Osteoblast (primary cell): ENCODE data around the gene ITIH4. TPM values are rescaled to one million over a fixed set of nuclear protein-coding genes. Genes with fewer than 3 reads are reported as not detected.
"Not testable (repeated sequence)": the region's sequence is repeated elsewhere in the genome, so short reads cannot be mapped to it uniquely, and the experiment has no call there.

ENCODE experiments used
- DNase-seq: peaks from one replicate; pipeline ENCODE4 v3.0.0; 2011; ENCODE audit warnings: low spot score, mixed read lengths; ENCODE audit not compliant: insufficient read length; ENCODE audit errors: missing footprints
- H2AFZ ChIP-seq: 2 replicates; pipeline ENCODE4 v1.6.0; 2011; ENCODE audit warnings: mild to moderate bottlenecking, low read length
- H3K27ac ChIP-seq: 2 replicates; pipeline ENCODE4 v1.5.1; 2011; ENCODE audit warnings: mild to moderate bottlenecking, low read depth, low read length, moderate library complexity
- H3K27me3 ChIP-seq: 2 replicates; pipeline ENCODE4 v1.6.0; 2012; ENCODE audit warnings: mild to moderate bottlenecking, control low read depth, inconsistent platforms, low read length, moderate library complexity; ENCODE audit not compliant: insufficient read depth
- H3K36me3 ChIP-seq: 2 replicates; pipeline ENCODE4 v1.5.1; 2011; ENCODE audit warnings: mild to moderate bottlenecking, low read length, control low read depth, moderate library complexity; ENCODE audit not compliant: insufficient read depth
- H3K4me1 ChIP-seq: 2 replicates; pipeline ENCODE4 v1.5.1; 2011; ENCODE audit warnings: mild to moderate bottlenecking, low read length, control low read depth, moderate library complexity; ENCODE audit not compliant: insufficient read depth
- H3K4me2 ChIP-seq: 2 replicates; pipeline ENCODE4 v1.6.0; 2011; ENCODE audit warnings: mild to moderate bottlenecking, low read length; ENCODE audit not compliant: insufficient read depth
- H3K4me3 ChIP-seq: fragments of 200-600 bp; sonication (generic); 3 replicates; pipeline ENCODE4 v1.5.1; 2012; ENCODE audit warnings: mild to moderate bottlenecking, low read length, inconsistent platforms; ENCODE audit not compliant: insufficient read depth
- H3K79me2 ChIP-seq: 2 replicates; pipeline ENCODE4 v1.6.0; 2012; ENCODE audit warnings: mild to moderate bottlenecking, low read length, control low read depth, inconsistent platforms; ENCODE audit not compliant: insufficient read depth
- H3K9me3 ChIP-seq: 2 replicates; pipeline ENCODE4 v1.5.1; 2011; ENCODE audit warnings: low read depth, low read length, control low read depth
- H4K20me1 ChIP-seq: 2 replicates; pipeline ENCODE4 v1.6.0; 2012; ENCODE audit warnings: mild to moderate bottlenecking, low read length, control low read depth; ENCODE audit not compliant: insufficient read depth
- total RNA-seq: library from RNA; depleted of rRNA; stranded (reverse); fragments of >200 nt; gene quantifications from 2 replicates; pipeline ENCODE4 v1.2.3, GENCODE V29; 2012
- TF ChIP-seq, protein P1 (sequence below): IDR thresholded peaks from 2 replicates; pipeline ENCODE4 v1.5.1; 2011; ENCODE audit warnings: mild to moderate bottlenecking, low read depth, low read length, moderate library complexity; ENCODE audit errors: extremely low read depth

Gene ITIH4
- total RNA-seq, 1 donor, result 2.5 TPM

DNA sequence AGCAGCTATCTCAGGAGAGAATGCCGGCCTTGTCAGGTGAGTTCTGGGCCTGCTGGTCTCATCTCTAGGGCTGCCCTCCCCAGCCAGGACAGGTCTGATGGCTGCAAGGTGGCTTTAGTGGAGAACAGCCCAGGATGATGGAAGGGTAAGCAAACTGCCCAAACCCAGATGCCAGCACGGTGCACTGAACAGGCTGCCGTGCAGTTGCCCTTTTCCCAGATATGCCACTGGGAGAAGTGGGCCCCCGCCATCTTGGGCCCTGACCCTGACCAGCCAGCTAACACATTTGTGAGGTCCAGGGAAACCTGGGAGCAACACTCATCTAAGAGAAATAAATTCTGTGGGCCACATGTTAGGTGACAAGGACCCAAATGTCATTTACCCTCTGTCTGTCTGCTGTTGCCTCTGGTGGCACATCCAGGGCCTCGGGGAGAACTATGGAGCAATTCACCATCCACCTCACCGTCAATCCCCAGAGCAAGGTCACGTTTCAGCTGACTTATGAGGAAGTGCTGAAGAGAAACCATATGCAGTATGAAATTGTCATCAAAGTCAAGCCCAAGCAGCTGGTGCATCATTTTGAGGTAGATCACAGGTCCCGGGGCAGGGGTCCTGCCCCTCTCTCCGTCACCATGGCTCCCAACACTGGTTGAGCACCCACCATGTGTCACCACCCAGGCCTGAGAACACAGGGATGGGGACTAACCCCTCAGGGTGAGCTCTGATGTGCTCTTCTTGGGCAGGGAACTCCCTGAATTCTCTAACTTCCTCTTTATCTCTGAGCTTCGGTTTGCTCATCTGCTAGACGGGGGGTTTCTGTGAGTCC, 51.2 kb downstream of the ITIH4 start:
- H3K4me2 ChIP-seq, result no peak overlapping the region
- no peaks in the 10 kb centered on the region for H3K9me3 ChIP-seq
- H2AFZ ChIP-seq, result no peak overlapping the region
- no peak for DNase-seq
- H3K36me3 ChIP-seq, result no peaks in the 10 kb centered on the region
- TF ChIP-seq, protein P1, sequence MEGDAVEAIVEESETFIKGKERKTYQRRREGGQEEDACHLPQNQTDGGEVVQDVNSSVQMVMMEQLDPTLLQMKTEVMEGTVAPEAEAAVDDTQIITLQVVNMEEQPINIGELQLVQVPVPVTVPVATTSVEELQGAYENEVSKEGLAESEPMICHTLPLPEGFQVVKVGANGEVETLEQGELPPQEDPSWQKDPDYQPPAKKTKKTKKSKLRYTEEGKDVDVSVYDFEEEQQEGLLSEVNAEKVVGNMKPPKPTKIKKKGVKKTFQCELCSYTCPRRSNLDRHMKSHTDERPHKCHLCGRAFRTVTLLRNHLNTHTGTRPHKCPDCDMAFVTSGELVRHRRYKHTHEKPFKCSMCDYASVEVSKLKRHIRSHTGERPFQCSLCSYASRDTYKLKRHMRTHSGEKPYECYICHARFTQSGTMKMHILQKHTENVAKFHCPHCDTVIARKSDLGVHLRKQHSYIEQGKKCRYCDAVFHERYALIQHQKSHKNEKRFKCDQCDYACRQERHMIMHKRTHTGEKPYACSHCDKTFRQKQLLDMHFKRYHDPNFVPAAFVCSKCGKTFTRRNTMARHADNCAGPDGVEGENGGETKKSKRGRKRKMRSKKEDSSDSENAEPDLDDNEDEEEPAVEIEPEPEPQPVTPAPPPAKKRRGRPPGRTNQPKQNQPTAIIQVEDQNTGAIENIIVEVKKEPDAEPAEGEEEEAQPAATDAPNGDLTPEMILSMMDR, result no peak
- no peak overlapping the region for H3K4me3 ChIP-seq
- H4K20me1 ChIP-seq, result no peaks in the 10 kb centered on the region
- no peaks in the 10 kb centered on the region for H3K79me2 ChIP-seq
- peaks cover 33% of the 10 kb centered on the region for H3K27me3 ChIP-seq
- no peak overlapping the region for H3K27ac ChIP-seq
- H3K4me1 ChIP-seq, result no peaks in the 10 kb centered on the region

- Histone ChIP-seq H2AFZ (no peak overlapping the region), H3K79me2 (no peaks in the 10 kb centered on the region), H3K4me1 (no peaks in the 10 kb centered on the region), H3K4me2 (no peak overlapping the region), H4K20me1 (no peaks in the 10 kb centered on the region), H3K9me3 (no peaks in the 10 kb centered on the region), H3K36me3 (no peaks in the 10 kb centered on the region), H3K27ac (no peak overlapping the region), H3K27me3 (peaks cover 33% of the 10 kb centered on the region), H3K4me3 (no peak overlapping the region)
- no peak for DNase-seq
- TF ChIP-seq, protein P1, result no peak
Measured at GRCh38 chr3:52777959-52778805, 52.3 kb downstream of the ITIH4 start.

DNA sequence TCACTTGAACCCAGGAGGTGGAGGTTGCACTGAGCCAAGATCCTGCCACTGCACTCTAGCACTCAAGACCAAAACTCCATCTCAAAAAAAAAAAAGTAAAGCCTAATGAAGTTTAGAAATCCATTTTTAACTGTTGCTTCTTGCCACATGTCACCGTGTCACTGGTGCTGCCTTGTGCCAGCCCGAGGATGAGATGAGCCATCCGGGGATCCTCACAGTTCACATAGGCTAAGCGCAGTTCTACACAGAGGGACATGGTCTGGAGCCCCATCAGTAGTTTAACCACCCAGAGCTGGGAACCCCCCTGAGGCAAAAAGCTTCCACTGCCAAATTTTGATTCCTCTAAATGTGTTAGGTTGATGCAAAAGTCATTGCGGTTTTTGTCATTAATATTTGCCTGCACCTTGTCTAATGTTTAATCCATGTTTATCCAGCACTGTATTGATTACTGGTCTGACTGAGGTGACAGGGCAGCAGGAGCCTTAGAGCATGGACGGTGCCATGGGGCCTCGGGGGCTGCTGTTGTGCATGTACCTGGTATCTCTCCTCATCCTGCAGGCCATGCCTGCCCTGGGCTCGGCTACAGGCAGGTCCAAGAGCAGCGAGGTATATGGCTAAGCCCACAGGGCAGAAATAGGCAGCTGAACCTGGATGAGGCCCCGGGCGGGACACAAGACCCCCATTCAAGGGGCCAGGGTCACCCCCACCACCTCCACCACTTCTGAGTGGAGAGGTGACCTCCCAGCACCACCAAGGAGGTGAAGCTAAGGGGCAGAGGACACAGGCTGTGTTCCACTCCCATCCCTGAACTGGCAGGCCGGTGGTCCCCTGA, 53.1 kb downstream of the ITIH4 start, which contains the start of gene ITIH1:
Gene ITIH1 (plus strand): TSS at position 473 of the 832 bp plus-strand sequence. CDS start 17 bp downstream, at position 490.
- no peak within 1 kb of the TSS for H2AFZ ChIP-seq
- H3K4me3 ChIP-seq, result no peak within 1 kb of the TSS
- no peak for DNase-seq
- H3K9me3 ChIP-seq, result no peaks in the 10 kb centered on the region
- H4K20me1 ChIP-seq, result no peaks in the 10 kb centered on the region
- TF ChIP-seq, protein P1, result no peak
- H3K27ac ChIP-seq, result no peak within 1 kb of the TSS
- H3K36me3 ChIP-seq, result no peaks in the 10 kb centered on the region
- H3K27me3 ChIP-seq, result peaks cover 27% of the 10 kb centered on the region
- H3K79me2 ChIP-seq, result no peaks in the 10 kb centered on the region
- H3K4me2 ChIP-seq, result no peak within 1 kb of the TSS
- H3K4me1 ChIP-seq, result no peaks in the 10 kb centered on the region

GRCh38 chr3:52776486-52776885, 54.0 kb downstream of the ITIH4 start:
- not testable (repeated sequence) for H3K4me2 ChIP-seq, DNase-seq, H3K27ac ChIP-seq, H3K4me3 ChIP-seq, H3K9me3 ChIP-seq, H3K36me3 ChIP-seq, H3K4me1 ChIP-seq, H3K79me2 ChIP-seq, H4K20me1 ChIP-seq, H2AFZ ChIP-seq
- H3K27me3 ChIP-seq, result peaks cover 19% of the 10 kb centered on the region
